Measurements from ENCODE around the gene OVOL1.
"Not testable (repeated sequence)": the region's sequence is repeated elsewhere in the genome, so short reads cannot be mapped to it uniquely, and the experiment has no call there.

OVOL1 gene

GRCh38 chr11:65786786-65787636 lies at the start of gene OVOL1:
OVOL1 (plus strand) TSS chr11:65787063; CDS start chr11:65787374, 311 bp downstream.
- no peak for DNase-seq

- DNase-seq: no peak
These were observed 47.8 kb upstream of the OVOL1 start for GRCh38 chr11:65739022-65739421.

- no peak for DNase-seq
These were observed 45.7 kb upstream of the OVOL1 start for GRCh38 chr11:65741185-65741584.

GRCh38 chr11:65742353-65742752 lies 44.5 kb upstream of the OVOL1 start:
- no peak for DNase-seq

GRCh38 chr11:65743681-65744025 lies 43.2 kb upstream of the OVOL1 start:
- no peak for DNase-seq

GRCh38 chr11:65744026-65744698 lies 42.7 kb upstream of the OVOL1 start:
- DNase-seq: peak; percentile 9

- DNase-seq: no peak
These were observed 42.2 kb upstream of the OVOL1 start for GRCh38 chr11:65744699-65745042.

GRCh38 chr11:65745049-65745448 lies 41.8 kb upstream of the OVOL1 start:
- no peak for DNase-seq

- not testable (repeated sequence) for DNase-seq
These were observed 24.7 kb upstream of the OVOL1 start for GRCh38 chr11:65762169-65762568.

GRCh38 chr11:65762816-65763215 lies 24.0 kb upstream of the OVOL1 start:
- DNase-seq: not testable (repeated sequence)

GRCh38 chr11:65764434-65764833 lies 22.4 kb upstream of the OVOL1 start:
- DNase-seq: no peak

GRCh38 chr11:65766535-65766934 lies 20.3 kb upstream of the OVOL1 start:
- DNase-seq: peak; percentile 34

- DNase-seq: no peak
These were observed 19.5 kb upstream of the OVOL1 start for GRCh38 chr11:65767406-65767805.

GRCh38 chr11:65767806-65768205 lies 19.1 kb upstream of the OVOL1 start:
- not testable (repeated sequence) for DNase-seq

- DNase-seq: no peak
These were observed 15.8 kb upstream of the OVOL1 start for GRCh38 chr11:65770951-65771567.

- DNase-seq: no peak
These were observed 15.2 kb upstream of the OVOL1 start for GRCh38 chr11:65771589-65772112.

GRCh38 chr11:65773784-65774411 lies 13.0 kb upstream of the OVOL1 start:
- no peak for DNase-seq

GRCh38 chr11:65774525-65775306 lies 12.1 kb upstream of the OVOL1 start:
- DNase-seq: no peak

GRCh38 chr11:65776196-65776595 lies 10.7 kb upstream of the OVOL1 start:
- no peak for DNase-seq

- no peak for DNase-seq
These were observed 10.1 kb upstream of the OVOL1 start for GRCh38 chr11:65776710-65777141.

GRCh38 chr11:65777241-65777640 lies 9.6 kb upstream of the OVOL1 start:
- no peak for DNase-seq

- DNase-seq: no peak
These were observed 9.0 kb upstream of the OVOL1 start for GRCh38 chr11:65777821-65778361.

All from activated CD4-positive, alpha-beta T cell treated with anti-CD3 and anti-CD28 coated beads, Interleukin-2, Interleukin-6, amounts not matched to agents 100 ng/mL and 50 ng/mL, durations not matched to agents 16 hours and 8 hours (primary cell).